GM12891 (cell line): ENCODE measurements around the gene ADGRA3.

Experiments used
- PAX5 ChIP-seq: IDR thresholded peaks from 2 replicates; pipeline ENCODE4 v1.6.1; 2011; ENCODE audit warnings: low read length, moderate library complexity, mild to moderate bottlenecking; ENCODE audit not compliant: insufficient read depth, severe bottlenecking
- POLR2A ChIP-seq: IDR thresholded peaks from 2 replicates; pipeline ENCODE4 v1.6.1; 2011; ENCODE audit warnings: low read depth, low read length, control low read depth
- POLR2AphosphoS5 ChIP-seq: IDR thresholded peaks from 2 replicates; pipeline ENCODE4 v1.6.1; 2011; ENCODE audit warnings: low read depth, low read length, control low read depth
- POU2F2 ChIP-seq: IDR thresholded peaks from 2 replicates; pipeline ENCODE4 v1.6.1; 2011; ENCODE audit warnings: low read depth, mild to moderate bottlenecking, control low read depth, low read length, moderate library complexity
- SPI1 ChIP-seq: IDR thresholded peaks from 2 replicates; pipeline ENCODE4 v1.6.1; 2011; ENCODE audit warnings: low read depth, low read length, control low read depth
- TAF1 ChIP-seq: IDR thresholded peaks from 2 replicates; pipeline ENCODE4 v1.6.1; 2011; ENCODE audit warnings: low read depth, low read length, control low read depth

DNA sequence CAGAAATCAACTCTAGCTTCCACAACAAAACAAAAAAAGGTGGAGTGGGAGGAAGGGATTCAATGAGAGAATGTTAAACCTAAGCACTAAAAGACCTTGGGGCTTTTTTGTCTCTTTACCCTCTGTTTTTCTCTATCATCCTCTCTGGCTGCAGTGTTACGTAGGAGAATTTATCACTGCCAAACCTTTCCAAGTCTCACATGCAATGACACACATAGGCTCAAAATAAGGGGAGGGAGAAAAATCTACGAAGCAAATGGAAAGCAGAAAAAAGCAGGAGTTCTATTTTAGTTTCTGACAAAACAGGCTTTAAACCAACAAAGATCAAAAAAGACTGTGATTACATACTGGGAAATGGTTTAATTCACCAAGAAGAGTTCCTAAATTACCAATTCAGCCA, 152.1 kb downstream of the ADGRA3 start:
- TF ChIP-seq SPI1 = no peak
- TF ChIP-seq POLR2A = no peak
- no peak for TF ChIP-seq TAF1
- no peak for TF ChIP-seq POLR2AphosphoS5
- no peak for TF ChIP-seq PAX5
- TF ChIP-seq POU2F2 = no peak
